Measurements from ENCODE around the gene LTBP1. TPM values are rescaled to one million over a fixed set of nuclear protein-coding genes. Genes with fewer than 3 reads are reported as not detected.
"Not testable (repeated sequence)": the region's sequence is repeated elsewhere in the genome, so short reads cannot be mapped to it uniquely, and the experiment has no call there.

LTBP1 gene
- total RNA-seq, 1 donor from 2014 or later = 3.9 TPM

DNA sequence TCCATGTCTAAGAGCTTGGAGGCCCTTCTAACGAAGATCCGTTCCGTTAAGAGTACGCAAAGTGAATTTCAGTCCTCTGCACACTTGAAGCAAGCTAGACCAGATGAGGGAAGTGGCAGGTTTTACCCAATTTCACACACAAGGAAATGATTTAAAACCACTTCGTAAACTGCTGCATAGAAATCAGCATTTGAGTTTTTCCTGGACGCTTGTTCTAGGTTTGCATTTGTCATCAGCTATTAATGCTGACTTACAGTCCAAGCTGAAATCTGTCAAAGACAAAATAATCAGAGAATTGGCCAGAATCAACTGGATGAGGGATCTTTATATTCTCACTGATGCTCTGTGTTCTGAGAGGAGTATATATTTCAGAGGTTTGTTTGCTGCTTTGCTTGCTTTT, 412.1 kb downstream of the LTBP1 start:
- peaks cover 8% of the 10 kb centered on the region for H3K36me3 Mint-ChIP-seq (ENCODE audit: unreplicated experiment)
- H3K9me3 Mint-ChIP-seq (ENCODE audit: unreplicated experiment) = peaks cover 3% of the 10 kb centered on the region
- H3K27ac Mint-ChIP-seq (ENCODE audit: unreplicated experiment) = no peak overlapping the region
- H3K4me1 Mint-ChIP-seq (ENCODE audit: low read depth, unreplicated experiment) = no peaks in the 10 kb centered on the region
- no peaks in the 10 kb centered on the region for H3K27me3 Mint-ChIP-seq (ENCODE audit: unreplicated experiment)
- H3K4me3 Mint-ChIP-seq (ENCODE audit: unreplicated experiment) = no peak overlapping the region
- DNase-seq = no peak
- TF ChIP-seq, protein P1, sequence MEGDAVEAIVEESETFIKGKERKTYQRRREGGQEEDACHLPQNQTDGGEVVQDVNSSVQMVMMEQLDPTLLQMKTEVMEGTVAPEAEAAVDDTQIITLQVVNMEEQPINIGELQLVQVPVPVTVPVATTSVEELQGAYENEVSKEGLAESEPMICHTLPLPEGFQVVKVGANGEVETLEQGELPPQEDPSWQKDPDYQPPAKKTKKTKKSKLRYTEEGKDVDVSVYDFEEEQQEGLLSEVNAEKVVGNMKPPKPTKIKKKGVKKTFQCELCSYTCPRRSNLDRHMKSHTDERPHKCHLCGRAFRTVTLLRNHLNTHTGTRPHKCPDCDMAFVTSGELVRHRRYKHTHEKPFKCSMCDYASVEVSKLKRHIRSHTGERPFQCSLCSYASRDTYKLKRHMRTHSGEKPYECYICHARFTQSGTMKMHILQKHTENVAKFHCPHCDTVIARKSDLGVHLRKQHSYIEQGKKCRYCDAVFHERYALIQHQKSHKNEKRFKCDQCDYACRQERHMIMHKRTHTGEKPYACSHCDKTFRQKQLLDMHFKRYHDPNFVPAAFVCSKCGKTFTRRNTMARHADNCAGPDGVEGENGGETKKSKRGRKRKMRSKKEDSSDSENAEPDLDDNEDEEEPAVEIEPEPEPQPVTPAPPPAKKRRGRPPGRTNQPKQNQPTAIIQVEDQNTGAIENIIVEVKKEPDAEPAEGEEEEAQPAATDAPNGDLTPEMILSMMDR (IDR thresholded peaks at IDR 0.05; ENCODE audit: partially characterized antibody, unreplicated experiment) = no peak

DNA sequence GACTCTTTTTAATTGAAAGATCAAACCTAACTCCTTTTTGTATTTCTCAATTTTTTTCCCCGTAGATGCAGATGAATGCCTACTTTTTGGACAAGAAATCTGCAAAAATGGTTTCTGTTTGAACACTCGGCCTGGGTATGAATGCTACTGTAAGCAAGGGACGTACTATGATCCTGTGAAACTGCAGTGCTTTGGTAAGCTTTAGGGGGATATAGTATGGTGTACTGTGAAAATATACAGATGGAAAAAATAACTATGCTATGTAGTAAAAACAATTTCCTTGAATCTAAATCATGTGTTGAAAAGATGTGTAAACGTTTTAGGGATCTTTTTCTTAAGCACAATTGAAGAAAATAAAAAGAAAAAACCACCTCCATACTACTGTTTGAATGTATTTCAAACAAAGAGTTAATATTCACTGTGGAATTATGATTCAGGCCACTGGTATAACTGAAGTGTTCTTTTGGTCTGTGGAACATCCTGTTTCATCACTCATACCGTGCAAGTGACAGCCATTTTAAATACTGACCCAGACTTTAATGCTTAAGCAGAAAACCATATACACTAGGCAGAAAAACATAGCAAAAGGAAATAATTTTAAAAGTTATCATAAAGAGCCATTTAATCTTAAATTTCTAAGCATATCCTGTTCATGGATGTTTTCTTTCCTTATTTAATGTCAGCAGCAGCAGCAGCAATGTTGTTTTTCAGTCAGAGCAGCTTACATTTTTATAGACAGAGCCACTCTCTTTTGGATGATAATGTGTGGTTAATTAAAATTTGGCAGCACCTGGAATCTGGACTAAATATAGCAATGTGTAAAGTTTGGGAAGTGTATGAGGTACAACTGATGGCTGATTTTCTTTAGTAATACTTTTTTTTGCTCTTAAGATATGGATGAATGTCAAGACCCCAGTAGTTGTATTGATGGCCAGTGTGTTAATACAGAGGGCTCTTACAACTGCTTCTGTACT, 416.9 kb downstream of the LTBP1 start:
- TF ChIP-seq, protein P1 (IDR thresholded peaks at IDR 0.05; ENCODE audit: partially characterized antibody, unreplicated experiment) = no peak
- no peaks in the 10 kb centered on the region for H3K36me3 Mint-ChIP-seq (ENCODE audit: unreplicated experiment)

DNA sequence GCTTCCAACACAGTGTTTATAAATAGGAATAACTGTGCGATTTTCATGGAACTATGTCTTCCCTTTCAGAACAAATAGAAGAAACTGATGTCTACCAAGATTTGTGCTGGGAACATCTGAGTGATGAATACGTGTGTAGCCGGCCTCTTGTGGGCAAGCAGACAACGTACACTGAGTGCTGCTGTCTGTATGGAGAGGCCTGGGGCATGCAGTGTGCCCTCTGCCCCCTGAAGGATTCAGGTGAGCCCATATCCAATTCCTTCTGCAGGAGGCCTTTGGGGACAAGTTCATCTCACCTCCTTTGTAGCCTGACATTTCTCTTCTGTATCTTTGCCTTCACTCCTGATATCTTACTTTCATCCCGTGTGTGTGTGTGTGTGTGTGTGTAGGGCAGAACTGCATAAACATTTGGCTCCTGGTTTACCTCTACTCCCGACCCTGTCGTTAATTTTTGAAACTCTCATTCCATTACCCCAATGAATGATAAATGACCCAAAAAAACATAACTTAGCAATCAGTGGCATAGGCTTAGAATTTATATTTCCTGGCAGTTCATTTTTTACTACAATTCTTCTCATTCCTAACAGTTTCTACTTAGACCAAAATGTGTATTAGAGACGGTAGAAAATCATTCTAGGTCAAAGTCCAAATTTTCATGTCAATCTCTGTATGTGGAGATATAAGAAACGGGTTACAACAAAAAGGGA, 418.7 kb downstream of the LTBP1 start:
- Mint-ChIP-seq H3K4me3 (ENCODE audit: unreplicated experiment) (no peak overlapping the region), H3K27me3 (ENCODE audit: unreplicated experiment) (no peaks in the 10 kb centered on the region), H3K27ac (ENCODE audit: unreplicated experiment) (no peak overlapping the region), H3K4me1 (ENCODE audit: low read depth, unreplicated experiment) (no peaks in the 10 kb centered on the region), H3K36me3 (ENCODE audit: unreplicated experiment) (no peaks in the 10 kb centered on the region), H3K9me3 (ENCODE audit: unreplicated experiment) (no peaks in the 10 kb centered on the region)
- TF ChIP-seq, protein P1 (IDR thresholded peaks at IDR 0.05; ENCODE audit: partially characterized antibody, unreplicated experiment) = no peak
- no peak for DNase-seq

More for the DNA sequence above, 416.9 kb downstream of the LTBP1 start:
- no peak overlapping the region for H3K4me3 Mint-ChIP-seq (ENCODE audit: unreplicated experiment)
- H3K27ac Mint-ChIP-seq (ENCODE audit: unreplicated experiment) = no peak overlapping the region
- no peaks in the 10 kb centered on the region for H3K9me3 Mint-ChIP-seq (ENCODE audit: unreplicated experiment)
- no peaks in the 10 kb centered on the region for H3K4me1 Mint-ChIP-seq (ENCODE audit: low read depth, unreplicated experiment)
- no peak for DNase-seq
- H3K27me3 Mint-ChIP-seq (ENCODE audit: unreplicated experiment) = no peaks in the 10 kb centered on the region

DNA sequence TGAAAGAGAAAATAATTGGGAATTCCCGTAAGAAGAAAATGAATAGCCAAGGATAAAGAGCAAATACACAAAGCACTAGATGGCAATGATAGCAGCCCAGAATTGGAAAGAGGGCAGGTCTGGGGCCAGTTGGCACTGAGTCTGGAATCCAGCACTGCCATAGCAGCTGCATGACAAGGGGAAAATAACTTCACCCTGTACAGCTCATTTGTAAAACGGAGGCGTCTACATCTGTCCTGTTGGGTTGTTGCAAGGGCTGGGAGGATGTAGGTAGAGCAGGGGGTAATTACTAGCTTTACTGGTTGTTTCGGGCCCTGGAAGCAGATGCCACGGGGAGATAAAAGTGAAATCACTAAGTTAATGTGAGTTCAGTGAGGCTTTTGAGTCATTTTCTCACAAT, 419.7 kb downstream of the LTBP1 start:
- TF ChIP-seq, protein P1 (IDR thresholded peaks at IDR 0.05; ENCODE audit: partially characterized antibody, unreplicated experiment) = no peak
- Mint-ChIP-seq H3K27ac (ENCODE audit: unreplicated experiment) (no peak overlapping the region), H3K4me3 (ENCODE audit: unreplicated experiment) (no peak overlapping the region), H3K36me3 (ENCODE audit: unreplicated experiment) (no peaks in the 10 kb centered on the region), H3K4me1 (ENCODE audit: low read depth, unreplicated experiment) (no peaks in the 10 kb centered on the region), H3K27me3 (ENCODE audit: unreplicated experiment) (no peaks in the 10 kb centered on the region), H3K9me3 (ENCODE audit: unreplicated experiment) (no peaks in the 10 kb centered on the region)
- DNase-seq = no peak

DNA sequence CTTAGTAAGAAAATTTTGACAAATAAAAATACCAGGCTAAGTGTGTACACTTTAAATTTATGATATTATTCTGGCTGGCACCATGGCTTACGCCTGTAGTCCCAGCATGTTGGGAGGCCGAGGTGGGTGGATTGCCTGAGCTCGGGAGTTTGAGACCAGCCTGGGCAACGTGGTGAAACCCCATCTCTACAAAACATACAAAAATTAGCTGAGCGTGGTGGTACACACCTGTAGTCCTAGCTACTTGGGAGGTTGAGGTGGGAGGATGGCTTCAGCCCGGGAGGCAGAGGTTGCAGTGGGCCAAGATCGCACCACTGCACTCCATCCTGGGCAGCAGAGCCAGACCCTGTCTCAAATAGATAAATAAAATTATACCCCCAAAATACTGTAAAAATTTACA, 421.8 kb downstream of the LTBP1 start:
- H3K4me1 Mint-ChIP-seq (ENCODE audit: low read depth, unreplicated experiment); H3K9me3 Mint-ChIP-seq (ENCODE audit: unreplicated experiment); H3K27ac Mint-ChIP-seq (ENCODE audit: unreplicated experiment); H3K36me3 Mint-ChIP-seq (ENCODE audit: unreplicated experiment); DNase-seq; H3K4me3 Mint-ChIP-seq (ENCODE audit: unreplicated experiment); H3K27me3 Mint-ChIP-seq (ENCODE audit: unreplicated experiment): not testable (repeated sequence)

Measured in glutamatergic neuron (in vitro differentiated cells).